GM21515 (cell line): ENCODE data around the gene BOD1.

Experiments used
- ATAC-seq: cut with Tn5 transposase; IDR thresholded peaks from one replicate; pipeline ENCODE4 v1.9.1; 2021; ENCODE audit not compliant: unreplicated experiment

The BOD1 gene

DNA sequence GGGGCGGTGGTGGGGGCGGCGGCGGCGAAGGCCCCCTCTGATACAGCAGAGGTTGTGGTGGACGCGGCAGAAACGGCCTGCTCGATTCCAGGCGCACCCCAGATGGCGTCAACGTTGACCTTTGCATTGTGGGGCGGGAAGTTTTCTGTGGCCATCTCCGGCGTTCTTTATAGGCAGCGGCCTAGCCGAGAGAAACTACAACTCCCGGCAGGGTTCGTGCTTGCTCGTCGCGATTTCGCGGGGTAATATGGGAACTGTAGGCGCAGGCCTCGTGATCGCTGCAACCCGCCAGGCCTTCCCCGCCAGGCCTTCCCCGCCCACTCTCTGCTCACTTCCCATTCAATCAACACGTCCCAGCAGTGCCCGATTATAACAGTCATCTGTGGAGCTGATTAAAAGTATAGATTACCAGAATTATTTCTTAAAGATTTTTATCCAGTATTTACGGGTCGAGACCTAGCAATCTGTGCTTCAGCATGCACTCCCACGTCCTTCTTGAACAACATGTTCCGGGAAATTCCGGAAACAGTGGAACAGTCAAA, at the start of gene BOD1:
Gene BOD1 (minus strand): TSS at position 74 of the 542 bp plus-strand sequence. CDS start 214 bp downstream, outside the sequence.
- ATAC-seq: peak; percentile 89

DNA sequence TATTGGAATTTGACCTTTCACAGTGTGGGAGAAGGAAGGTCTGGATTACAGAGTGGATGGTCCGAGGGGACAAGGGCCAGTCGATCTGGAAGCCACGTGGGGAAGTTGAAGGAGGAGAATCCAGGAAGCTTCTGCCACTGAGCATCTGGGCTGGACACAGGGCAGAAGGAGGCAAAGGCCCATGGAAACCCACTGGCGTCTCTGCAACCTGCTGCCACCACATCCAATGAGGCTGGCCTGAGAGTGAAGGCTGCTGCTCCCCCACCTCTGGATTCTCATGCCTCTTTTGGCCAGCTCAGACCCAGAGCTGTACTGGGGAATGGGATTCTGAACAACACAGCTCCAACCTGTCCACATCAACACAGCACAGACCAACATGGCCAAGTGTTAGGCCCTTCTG, 48.9 kb upstream of the BOD1 start:
- no peak for ATAC-seq

DNA sequence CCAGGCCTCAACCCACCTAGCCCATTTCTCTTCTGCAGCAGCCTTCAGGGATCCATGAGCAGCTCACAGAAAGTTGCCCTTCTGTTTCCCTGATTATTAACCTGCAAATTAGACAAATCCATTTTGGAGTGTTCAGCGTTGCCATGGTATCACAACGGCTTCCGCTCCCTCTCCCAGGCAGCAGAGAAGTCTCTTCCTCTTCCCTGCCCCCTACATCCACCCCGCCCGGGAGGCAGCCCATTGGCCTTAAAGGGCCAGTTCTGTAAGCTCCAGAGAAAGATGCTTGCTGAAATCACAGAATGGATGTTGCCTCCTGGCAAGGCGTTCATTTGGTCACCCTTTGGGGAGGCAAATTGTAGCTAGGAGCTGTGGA, 47.7 kb upstream of the BOD1 start:
- no peak for ATAC-seq

DNA sequence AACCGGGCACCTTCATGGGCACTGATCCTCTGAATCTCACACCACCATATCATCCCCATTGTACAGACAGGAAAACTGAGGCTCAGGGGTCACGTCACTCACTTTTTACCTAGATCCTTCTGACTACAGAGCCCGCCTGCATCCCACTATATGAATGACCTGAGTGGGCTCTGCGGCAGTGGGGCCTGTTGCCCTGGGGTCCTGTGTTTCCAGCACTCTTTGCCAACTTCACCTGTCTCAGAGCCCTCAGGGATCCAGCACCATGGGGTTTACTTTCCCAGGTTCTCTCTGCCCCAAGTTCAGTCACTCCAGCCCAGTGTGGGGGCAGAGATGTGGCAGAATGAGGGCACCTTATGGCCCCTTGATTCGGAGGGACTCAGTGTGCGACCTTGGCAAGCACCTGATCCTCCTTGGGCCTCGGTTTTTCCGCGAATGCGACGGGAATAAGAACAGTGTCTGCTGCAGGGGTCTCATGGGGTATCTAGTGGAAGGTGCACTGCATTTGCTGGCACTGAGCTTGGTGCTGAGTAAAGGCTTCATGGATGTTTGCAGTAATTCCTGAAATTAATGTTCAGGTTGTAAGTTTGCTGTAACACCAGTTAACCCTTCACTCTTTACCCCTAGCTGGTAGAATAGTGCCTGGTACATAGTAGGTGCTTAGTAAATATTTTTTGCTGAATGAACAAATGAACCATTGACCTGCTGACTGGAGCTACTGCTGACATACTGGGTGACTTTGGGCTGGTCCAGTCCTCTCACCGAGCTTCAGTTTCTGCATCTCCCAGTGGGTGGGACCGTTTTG, 47.1 kb upstream of the BOD1 start:
- ATAC-seq: no peak

DNA sequence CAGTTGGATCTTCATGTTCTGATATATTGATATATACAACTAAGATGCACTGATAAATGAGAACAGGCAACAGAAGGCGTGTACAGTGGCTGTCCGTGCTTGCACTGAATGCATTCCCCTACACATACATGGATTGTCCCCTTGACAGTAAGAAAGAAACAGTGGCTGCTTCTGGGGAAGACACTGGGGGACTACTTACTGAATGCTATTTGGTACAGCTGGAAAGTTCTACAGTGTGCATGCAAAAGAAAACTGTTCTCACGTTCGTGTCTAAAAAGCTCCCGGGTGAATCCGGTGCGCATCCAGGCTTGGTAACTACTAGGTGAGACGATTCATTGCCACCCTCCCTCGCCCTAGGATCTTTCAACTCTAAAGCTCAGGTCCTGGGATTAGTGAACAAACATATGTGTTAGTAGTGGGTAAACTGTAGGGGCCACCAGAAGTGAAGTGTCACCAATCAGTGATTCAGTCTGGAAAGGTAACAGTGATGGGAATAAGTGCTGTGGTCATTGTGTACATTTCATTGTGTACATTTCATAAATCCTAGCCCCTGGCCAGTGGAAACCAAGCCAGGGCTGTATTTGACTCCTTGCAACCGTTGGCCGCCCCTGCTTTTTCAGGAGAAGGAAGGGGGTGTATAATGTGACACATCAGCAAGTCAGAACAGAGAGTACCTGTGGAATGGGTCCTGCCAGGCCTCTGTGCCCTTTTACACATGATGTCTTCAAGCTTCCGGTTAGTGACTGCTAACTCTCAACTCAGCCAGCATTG, 46.3 kb upstream of the BOD1 start:
- ATAC-seq: no peak

DNA sequence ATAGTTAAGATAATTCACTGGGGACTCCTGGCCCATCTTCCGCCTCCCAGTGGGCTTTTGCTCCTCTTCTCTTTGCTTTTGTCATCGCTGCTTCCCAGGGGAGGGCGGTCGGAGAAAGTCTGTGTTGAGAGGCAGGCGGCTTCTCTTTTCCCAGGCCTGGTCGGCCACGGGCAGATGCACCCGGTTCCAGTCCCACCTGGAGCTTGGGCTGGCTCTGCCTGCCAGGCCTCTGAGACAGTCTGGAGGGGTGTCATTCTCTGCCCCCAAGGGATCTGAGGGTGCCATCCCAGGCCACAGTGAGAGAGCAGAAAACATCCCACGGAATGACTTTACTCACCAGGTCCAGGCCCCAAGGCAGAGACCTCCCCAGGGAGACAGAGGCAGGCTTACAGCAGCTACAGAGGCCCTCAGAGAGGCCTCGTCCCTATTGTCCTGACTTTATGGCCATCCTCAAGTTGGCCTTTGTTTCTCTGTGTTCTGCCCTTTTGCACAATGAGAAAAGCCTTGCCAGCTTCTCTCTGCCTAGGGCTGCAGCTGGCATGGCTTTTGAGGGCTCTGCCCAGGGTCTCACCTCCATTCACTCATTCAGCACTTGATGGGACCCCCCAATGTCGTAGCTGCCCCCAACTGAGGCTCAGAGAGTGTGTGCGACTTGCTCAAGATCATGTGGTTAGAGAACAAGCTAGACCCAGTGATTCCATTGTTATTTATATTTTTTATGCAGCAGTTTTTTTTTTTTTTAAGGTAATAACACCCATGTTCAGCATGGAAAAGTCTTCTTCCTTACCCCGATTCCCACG, 44.2 kb upstream of the BOD1 start:
- no peak for ATAC-seq

DNA sequence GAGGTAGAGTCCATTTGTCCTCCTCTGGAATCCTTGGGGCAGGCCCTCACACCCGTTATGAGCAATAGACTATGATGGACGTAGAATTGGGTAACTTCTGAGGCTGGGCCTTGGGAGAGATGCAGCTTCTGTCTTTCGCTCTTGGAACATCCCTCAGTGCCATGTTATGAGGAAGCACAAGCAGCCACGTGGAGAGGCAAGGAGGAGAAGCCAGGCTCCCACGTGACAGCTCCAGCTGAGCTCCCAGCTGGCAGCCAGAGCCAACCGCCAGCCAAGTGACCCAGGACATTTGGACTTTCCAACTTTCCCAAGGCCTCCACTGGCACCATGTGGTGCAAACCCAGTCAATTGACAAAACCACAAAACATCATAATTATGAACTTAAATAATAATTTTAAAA, 43.0 kb upstream of the BOD1 start:
- ATAC-seq: no peak

DNA sequence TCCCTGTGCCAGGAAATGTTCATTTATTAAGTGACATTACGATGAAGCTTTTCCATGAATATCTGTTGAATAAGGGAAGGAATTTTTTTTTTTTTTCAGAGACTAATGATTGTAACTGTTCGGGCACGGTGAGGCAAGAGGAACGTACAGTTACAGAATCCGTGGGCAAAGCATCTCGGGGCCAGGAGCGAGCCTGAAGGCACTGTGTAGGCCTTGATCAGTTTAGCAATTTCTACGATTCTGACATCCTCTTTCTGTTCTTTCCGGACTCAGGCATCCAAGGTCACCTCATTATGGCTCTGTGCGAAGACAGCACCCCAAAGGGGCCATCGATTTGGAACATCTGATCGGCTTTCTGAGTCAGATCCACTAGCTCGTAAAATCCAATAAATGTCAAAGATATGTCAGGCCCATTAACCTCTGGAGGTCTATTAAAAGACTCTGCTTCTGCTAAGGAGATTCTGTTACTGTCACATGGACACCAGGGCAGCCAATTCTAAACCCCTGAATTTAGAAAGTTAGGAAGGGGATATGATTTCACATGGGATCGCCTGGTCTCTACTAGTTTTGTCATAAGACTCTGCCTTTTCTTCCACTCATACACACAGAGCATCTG, 41.4 kb upstream of the BOD1 start:
- ATAC-seq: no peak

DNA sequence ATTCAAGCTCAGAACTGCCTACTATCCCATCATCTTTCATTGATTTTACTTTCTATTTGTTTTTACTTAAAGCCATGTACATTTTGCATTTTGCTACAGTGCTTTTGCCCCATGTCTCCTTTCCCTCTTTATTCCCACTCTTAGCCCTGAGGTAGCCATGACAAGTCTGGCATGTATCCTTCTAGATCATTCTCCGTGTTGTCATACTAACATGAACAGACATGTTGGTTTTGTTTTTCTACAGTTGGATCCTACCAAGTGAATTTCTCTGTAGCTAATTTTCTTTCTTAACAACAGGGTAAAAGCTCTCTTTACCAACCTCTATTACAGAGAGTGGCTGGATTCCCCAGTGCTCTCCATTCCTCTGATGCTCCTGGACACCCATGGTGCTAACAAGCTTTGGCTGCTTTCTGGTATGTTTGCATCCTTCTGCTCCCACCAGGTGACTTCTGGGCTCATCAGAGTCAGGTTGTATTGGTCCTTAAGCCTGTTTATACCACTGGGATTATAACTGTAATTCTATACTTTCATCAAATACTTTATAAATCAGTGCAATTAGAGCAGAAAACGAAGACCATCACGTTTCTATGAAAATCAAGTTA, 38.8 kb upstream of the BOD1 start:
- no peak for ATAC-seq

DNA sequence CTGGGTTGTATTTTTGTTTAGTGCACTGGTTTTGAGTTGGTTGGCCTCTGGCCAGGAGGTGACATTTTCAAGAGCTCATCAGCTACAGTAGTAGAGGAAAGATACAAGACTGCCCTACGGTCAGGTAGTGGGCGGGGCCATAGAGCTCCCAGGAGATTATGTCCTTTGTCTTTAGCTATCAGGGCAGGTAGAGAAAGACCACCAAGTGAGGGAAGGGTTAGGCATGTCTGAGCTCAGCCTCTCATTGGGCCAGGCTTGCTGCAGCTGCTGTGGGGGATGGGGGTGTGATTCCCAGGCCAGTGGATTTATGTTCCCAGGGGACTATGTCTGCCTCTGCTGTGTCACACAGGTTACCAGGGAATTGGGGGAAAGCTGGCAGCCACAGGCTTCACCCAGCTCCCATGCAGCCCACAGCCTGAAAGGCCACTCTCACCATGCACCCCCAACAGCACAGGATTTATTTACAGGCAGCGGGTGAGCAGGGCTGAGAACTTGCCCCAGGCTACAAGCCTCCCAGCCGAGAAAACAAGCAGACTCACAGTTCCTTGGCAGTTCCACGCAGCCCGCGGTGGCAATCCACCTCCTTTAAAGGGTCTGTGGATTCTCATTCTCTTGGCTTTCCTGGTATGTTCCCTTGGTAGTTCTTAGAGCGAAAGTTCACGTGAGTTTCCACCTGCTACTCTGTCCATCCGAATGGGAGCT, 37.5 kb upstream of the BOD1 start:
- ATAC-seq: no peak

DNA sequence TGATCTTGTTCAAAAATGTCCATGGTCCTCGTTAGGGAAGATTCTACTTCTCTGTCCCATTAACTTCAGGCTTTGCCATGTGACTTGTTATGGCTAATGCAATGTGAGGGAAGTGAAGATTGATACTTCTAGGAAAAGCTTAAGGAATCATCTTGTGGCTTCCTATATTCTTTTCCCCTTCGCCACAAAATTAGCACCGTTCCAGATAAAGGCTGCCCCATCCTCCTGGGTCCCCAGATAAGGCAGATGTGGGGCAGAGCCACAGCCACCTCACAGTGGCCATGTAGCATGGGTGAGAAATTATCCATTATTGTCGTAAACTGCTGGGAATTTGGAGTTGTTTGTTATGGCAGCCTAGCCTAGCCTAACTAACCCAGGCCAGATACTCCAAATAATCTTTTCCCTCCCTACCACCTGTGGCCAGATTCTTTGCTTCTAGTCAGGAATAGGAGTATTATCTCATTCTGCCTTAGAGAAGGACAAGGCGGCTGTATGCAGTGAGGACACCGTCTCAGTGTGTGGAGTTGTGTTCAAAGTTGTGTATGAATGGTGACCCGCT, 31.9 kb upstream of the BOD1 start:
- no peak for ATAC-seq

DNA sequence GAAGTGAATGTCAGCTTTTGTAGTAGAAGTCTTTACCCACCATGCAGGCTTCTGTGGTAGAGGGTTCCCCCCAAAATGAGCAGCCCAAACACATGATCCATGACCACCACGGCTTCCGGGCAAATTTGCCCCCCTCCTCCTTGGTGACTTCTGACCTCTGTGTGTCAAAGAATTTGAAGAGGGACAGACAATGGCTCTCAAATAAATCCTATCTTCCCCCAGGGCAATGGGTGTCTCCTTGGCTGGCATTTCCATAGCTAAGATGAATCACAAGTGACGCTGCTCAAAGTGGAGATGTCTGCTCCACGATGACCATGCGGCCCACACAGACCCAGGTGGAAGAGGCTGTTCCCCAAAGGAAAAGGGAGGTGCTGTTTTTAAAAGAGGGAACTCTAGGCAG, 30.2 kb upstream of the BOD1 start:
- ATAC-seq: no peak

DNA sequence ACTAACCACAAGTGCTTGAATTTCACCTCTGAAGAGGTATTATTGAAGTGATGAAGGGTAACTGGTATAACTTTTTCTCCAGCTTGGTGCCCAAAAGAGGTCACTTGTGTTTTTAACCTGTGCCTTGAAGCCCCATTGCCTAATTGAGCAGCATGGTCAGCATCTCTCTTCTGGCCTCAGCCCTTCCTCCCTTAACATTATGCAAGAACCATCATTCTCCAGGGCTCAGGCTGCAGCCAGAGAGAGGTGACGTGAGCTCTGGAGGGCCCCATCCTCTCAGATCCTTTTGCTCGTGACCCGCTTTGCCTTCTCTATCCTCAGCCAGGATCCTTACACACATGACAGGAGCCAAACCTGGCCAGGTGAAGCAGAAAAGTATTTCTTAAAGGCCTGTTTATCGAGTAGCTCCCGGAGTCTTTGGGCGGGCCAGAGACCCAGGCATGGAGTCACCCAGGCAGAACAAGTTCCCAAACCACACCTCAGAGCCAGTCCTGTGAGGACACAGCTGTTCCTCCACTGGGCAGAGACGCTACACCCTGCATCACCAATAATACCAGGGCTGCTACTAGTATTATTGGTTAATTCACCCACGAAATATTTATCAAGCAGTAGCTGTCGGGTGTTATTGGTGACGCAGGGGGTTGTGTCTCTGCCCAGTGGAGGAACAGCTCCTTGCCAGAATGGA, 29.6 kb upstream of the BOD1 start:
- ATAC-seq: no peak

DNA sequence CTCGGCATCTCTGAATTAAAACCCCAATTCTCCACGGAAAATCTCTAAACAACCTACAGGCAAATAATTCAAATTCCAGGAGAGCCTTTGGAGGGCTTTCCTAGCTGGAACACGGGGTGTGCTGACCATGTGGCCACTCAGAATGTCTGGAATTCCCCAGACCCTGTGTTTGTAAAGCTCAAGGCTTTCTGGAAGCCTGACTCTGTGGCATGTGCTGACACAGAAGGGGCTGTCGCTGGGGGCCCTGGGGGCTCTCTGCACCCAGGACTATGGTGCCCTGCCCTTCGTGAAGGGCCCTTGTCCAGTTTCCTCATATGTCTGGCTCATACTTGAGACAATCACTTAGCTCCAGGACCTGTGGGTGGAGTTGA, 29.0 kb upstream of the BOD1 start:
- no peak for ATAC-seq

DNA sequence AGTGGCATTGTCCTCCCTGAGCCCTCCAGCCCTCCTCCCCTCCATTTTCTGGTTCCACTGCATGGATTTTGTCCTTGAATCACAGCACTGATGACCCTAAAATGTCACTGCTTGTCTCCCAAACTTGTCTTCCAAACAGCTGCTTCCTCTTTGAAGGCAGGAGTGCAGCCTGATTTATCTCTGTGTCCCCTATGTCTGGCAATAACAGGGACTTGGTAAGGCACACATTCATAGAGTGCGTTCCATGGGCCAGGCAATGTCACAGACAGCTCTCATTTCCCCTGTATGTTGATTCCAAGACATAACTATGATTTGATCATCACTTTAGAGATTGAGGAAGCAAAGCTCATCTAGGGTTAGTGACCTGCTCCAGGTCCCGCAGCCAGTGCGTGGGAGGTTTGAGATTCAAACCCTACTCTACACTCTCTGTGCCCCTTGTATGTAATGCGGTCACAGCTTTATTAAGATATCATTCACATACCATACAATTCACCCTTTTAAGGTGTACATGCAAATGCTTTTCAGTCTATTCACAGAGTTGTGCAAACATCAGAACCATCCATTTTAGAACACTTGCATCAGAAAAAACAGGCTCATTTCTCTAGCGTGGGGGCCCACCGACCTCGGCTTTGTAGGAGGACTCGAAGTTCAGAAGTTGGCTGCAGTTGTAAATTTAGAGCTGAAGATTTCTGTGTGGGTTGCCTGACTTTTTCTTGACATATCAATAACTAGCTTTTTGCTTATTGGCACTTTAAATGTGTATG, 28.4 kb upstream of the BOD1 start:
- no peak for ATAC-seq

DNA sequence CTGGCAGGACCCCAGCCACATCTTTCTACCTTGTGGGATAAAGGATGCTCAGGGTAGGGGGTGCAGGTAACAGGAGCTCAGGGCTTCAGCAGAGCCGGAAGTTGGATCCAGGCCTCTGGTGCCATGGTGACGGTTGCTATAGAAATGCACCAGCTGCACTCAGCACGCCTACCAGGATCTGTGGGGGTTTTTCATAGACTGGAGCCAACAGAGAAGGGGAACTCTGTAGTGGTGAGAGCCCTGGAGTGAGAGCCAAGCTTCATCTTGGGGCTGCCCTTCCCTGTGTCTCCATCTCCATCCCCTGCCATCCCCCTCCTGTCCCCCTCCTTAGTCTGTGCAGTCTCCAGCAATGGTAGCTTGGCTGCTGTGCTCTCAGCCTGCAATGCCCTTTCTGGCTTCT, 27.5 kb upstream of the BOD1 start:
- ATAC-seq: peak; percentile 86

DNA sequence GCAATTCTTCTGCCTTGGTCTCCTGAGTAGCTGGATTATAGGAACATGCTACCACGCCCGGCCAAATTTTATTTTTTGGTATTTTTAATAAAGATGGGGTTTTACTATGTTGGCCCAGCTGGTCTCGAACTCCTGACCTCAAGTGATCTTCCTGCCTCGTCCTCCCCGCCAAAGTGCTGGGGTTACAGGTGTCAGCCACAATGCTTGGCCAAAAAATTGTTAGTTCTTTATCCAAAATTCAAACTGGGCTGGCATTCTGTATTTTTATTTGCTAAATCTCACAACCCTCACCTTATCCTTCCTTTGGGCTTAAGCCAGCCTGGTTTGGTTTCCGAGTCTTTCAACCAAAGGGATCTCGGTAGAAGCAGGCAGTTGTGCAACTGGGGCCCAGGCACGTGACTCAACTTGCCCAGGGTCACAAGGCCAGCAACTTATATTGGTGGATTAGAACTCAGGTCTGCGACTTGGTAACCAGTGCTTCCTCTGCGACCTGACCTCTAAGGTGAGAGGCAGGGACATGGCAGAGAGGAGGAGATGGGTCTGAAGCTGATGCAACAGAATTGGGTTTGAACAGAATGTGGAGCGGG, 26.5 kb upstream of the BOD1 start:
- no peak for ATAC-seq

DNA sequence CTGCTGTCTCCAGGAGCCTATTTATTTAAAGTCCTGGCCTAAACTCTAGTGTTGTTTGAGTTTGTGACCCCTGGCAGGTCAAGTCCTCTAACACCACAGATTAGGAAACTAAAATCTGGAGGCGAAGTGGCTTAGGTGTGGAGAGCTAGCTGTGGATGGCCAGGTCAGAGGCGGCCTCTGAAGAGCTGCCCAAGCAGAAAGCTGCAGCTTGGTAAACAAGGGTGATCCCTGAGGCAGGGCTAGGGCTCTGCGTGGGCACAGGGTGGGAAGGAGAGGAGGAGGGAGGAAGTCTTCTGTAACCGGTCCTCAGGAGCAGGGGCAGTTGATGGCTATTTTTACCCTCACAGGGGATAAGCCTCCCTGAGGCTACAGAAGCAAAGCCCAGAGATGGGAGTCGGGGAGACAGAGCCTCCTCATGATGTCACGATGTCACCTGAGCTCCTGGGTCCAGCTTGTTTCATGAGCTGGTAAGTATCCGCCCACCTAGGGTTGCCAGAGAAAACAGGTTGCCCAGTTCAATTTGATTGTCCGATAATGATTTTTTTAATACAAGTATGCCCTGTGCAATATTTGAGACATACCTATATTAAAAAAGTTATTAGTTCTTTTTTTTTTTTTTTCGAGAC, 25.9 kb upstream of the BOD1 start:
- ATAC-seq: no peak
